ENCODE measurements around the gene GPATCH2. TPM values are rescaled to one million over a fixed set of nuclear protein-coding genes. Genes with fewer than 3 reads are reported as not detected.
A peak's percentile ranks its signal among the peaks of the same experiment; 100 is the strongest.

Gene GPATCH2
- total RNA-seq, 1 donor from 2014 or later = 25.8 TPM

GRCh38 chr1:217577336-217577735 lies 53.6 kb downstream of the GPATCH2 start:
- no peak for DNase-seq

GRCh38 chr1:217574265-217574949 lies 56.5 kb downstream of the GPATCH2 start:
- DNase-seq = peak; percentile 5

- DNase-seq = no peak
Observed at GRCh38 chr1:217569021-217569420, 61.9 kb downstream of the GPATCH2 start.

DNA sequence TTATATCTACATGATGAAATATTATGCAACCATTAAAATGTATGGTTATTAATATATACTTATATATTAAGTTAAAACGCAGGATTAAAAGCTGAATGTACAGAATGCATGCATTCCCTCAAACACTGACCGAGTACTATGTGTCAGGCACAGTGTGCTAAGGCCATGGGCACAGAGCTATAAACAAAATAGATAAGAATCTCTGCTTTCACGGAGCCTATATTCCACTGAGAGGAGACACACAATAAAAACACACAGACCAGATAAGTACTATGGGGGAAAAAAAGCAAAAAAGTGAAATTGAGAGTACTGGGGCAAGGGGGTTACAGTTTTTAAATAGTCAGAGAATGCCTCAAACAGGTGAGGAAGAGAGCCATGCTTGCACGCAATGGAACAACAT lies 62.7 kb downstream of the GPATCH2 start:
- DNase-seq = no peak

GRCh38 chr1:217564833-217565232 lies 66.1 kb downstream of the GPATCH2 start:
- DNase-seq = no peak

DNA sequence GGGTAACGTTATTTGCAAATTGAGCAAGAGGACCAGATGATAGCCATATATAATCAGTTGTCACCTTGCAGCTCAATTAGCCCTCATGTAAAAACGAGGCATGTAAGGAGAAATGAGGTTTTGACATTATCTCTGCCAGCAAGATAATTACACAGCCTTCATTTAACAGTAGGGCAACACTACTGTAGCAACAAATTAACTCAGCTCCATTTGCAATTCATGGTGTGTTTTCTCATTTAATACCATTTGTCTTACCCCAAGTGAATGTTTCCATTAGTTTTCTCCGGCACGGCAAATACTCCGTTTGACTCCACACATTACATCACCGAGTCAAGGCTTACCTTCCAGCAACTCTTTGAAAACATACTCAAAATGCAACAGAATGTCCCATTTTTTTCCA lies 66.7 kb downstream of the GPATCH2 start:
- DNase-seq = no peak

DNA sequence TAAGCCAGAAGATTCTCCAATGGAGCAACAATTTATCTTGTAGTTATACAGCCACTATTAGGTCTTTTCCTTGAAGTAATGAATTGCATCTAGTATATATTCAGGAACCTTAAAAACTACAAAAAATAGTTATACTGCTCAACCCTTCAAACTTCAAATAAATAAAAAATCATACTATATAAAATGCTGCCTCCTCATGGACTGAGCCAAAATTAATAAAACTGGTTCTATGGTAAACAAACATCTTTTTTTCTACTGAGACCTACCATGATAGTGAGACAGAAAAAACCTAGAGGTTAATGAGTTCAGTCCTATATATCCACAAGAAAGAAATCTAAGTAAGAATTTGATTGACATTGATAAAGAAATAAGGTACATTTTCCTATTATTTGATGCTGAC lies 67.7 kb downstream of the GPATCH2 start:
- DNase-seq = no peak

DNA sequence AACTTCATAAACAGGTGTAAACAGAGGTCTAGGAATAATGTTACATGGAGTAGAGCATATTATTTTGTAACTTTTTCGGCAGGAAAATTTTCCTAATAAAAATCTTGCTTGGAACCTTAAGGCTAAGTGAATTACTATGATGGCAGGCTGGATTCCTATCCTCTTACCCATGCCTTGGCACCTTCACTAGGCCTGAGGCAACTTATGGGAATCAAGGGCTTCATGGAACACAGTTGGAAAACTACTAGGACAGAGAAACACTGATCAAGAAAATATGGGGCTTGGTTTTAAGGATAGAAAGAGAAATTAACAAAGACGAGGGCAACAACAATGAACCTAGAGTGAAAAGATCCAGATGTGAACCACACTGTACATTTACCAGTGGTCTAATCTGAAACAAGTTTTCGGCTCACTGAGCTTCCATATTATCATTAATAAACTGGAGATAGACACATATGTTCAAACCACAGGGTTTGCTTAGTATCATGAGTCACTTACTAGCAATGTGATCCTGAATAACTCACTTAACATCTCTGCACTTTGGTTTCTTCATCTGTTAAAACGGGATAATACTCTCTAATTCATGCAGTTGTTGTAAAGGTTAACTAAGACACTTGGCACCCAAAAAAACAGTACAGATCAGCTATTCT lies 68.5 kb downstream of the GPATCH2 start:
- no peak for DNase-seq

DNA sequence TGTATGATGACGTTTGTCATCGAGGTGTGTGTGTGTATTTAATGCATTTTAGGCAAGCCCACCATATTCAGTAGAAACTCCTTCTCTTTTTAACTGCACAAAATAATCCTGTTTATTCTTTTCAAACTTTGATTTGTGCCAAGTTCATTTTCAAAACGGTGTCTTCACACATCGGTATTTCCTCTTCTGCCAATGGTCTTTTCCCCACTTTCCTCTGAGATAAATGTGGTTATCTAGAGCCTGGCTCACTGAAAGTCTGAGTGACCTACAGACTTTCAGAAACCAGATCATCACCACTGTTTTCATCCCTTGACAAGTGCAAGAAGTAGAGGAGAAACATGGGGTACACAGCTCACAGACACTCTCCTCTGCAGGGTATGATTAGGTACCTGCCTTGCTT lies 69.4 kb downstream of the GPATCH2 start:
- DNase-seq = no peak

DNA sequence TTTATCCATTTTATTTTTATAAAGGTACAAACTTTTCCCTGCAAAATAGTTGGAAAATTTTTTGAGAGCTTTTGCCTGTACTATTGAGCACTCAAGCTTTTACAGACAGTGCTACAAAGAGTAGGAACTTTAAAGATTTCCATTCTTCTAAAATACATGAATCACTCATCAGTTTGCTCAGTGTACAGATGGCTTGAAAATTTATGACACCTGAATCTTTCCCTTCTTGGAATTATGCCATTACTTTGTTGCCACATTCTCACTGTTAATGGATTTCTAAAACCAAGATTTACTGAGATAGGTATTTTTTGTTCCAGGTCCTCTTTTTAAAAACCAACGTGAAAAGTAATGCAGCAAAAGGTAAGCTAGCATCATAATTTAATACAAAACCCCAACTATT lies 76.0 kb downstream of the GPATCH2 start:
- no peak for DNase-seq

GRCh38 chr1:217553949-217554509 lies 76.9 kb downstream of the GPATCH2 start:
- no peak for DNase-seq

GRCh38 chr1:217552339-217552951 lies 78.4 kb downstream of the GPATCH2 start:
- DNase-seq = no peak

- DNase-seq = no peak
Observed at GRCh38 chr1:217542837-217543236, 88.1 kb downstream of the GPATCH2 start.

DNA sequence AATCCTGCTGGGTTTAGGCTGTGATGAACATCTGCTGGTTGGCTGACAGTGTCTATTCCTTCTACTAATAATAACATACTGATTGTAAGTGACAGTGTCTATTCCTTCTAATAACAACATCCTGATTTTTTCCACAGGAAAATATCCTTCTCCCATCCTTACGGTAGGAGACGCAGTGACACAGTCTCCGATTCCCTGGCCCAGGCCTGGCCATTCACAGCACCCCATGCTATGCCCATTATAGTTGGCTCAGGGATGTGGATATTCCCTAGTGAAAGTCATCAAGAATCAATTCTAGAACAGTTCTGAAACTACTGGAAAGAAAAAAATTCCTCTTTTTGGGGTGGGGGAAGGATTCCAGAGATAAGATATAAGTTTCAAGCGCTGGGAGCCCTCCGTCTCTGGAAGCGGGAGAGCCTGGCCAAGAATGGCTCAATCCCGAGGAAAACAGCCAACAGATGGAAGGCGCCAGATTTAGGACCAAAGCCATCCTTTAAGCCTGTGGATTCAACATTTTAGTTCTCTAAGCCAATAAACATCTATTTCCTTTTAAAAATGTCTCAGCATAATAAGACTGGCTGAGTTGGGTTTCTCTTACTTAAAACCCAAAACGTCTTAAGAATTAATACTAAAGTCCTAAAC lies 88.6 kb downstream of the GPATCH2 start:
- DNase-seq = no peak

DNA sequence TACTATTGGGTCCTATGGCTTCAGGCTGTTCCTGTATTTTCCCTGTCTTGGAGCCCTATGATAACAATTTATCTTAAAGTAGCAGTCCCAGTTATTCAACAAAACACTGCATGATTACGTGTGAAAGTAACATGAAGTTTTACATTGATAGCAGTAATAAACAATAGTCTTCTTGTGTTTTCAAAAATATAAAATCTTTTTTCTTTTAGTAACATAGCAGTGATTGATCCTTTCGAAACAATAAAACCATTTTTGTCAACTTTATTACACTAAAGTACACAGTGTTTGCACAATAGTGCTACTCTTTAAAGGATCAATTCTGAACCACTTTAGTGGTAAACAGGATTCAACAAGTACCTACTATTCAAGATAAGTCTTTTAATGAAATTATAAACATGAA lies 90.6 kb downstream of the GPATCH2 start:
- DNase-seq = no peak

DNA sequence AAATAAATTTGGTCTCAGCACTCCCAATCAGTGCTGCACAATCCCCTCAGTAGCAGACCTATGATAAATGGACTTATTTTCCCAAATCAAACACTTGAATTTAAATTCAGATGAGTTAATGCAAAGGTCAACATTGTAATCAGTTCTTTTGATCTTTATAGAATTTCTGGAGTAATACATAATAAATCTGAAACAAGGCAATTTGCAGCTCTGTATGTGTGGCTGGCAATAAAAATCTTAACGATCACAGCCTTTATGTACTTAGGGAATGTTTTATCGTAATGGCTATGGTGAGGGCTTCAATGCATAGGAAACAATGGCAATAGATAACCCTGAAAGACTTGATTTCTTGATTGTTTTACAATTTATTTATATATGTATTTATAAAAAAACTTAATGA lies 91.4 kb downstream of the GPATCH2 start:
- no peak for DNase-seq

DNA sequence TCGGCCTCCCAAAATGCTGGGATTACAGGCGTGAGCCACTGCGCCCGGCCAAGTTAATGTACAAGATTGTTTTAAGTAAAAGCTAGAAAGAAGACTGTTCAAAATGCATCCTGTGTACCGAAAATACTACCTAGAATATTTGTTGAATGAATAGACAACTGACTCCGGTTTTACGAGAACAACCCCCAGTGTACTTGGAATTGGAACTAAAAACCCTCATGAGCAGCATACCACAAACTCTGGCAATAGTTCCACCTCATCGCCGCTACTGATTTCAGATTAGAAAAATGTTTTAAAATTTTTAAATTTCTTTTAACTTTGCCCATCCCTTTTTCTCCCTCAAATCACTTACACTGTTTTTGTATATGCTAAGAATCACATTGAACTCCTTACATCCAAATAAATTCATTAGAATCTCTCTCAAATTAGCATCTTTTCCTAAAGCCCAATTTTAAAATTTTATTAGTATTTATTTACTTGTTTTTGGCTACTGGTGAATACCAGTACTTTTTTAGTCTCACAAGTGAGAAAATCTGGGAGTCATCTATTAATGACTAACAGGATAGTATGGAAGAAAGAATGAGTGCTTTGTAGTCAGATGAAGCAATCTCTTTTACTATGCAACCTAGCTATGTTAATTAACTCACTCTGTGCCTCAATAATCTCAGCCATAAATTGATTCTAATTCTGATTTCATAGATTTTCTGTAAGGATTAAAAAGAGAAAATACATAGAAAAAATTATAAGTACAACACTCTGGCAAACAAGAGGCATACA lies 95.1 kb downstream of the GPATCH2 start:
- no peak for DNase-seq

- DNase-seq = no peak
Observed at GRCh38 chr1:217534566-217534965, 96.3 kb downstream of the GPATCH2 start.

- DNase-seq = no peak
Observed at GRCh38 chr1:217528271-217528670, 102.6 kb downstream of the GPATCH2 start.

DNA sequence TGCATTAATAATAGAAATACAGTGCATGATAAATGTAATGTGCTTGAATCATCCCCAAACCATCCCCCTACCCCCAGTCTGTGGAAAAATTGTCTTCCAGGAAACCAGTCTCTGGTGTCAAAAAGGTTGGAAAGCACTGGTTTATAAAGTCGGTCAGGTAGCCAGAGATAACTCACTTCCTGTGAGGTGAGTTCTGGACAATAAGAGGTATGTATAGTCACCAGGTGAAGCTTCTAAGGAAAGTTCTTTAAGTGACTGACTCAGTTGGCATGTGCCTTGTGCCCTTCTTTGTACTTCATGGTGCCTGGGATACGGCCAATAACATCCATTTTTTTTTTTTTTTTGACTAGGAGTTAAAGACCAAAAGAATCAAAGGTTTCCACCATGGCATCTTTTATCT lies 103.7 kb downstream of the GPATCH2 start:
- no peak for DNase-seq

GRCh38 chr1:217526636-217527035 lies 104.3 kb downstream of the GPATCH2 start:
- no peak for DNase-seq
